Heart left ventricle (tissue), 16 donors: Measurements from ENCODE around the gene DGUOK. TPM values are rescaled to one million over a fixed set of nuclear protein-coding genes. Genes with fewer than 3 reads are reported as not detected.

ENCODE experiments used
- ATAC-seq, 4 donors: fragments of 200-7000 bp; cut with Tn5 transposase; one replicate each; pipeline ENCODE4 v1.9.1; 2020 to 2022; ENCODE audit warnings: moderate library complexity in 4 of 4, mild to moderate bottlenecking in 3 of 4, moderate number of reproducible peaks in 1 of 4
- DNase-seq, 5 donors: peaks; one replicate each; pipeline ENCODE4 v3.0.0-alpha.2; 2020
- H3K27ac ChIP-seq, 12 donors: fragments of 200-600 bp; sonication (generic) in 4 of 12; one replicate each; pipeline versions ENCODE4 v1.5.0 to v1.8.0; 2016 to 2022; ENCODE audit warnings: mild to moderate bottlenecking in 2 of 12
- H3K27me3 ChIP-seq, 9 donors: fragments of 200-600 bp; sonication (generic) in 2 of 9; one replicate each; pipeline versions ENCODE4 v1.5.1 to v1.8.0; 2016 to 2022; ENCODE audit warnings: mild to moderate bottlenecking in 3 of 9
- H3K36me3 ChIP-seq, 9 donors: fragments of 200-600 bp; sonication (generic) in 2 of 9; one replicate each; pipeline versions ENCODE4 v1.5.0 to v1.8.0; 2018 to 2022; ENCODE audit warnings: mild to moderate bottlenecking in 2 of 9
- H3K4me1 ChIP-seq, 12 donors: fragments of 200-600 bp; sonication (generic) in 4 of 12; one replicate each; pipeline versions ENCODE4 v1.5.0 to v1.8.0; 2016 to 2022; ENCODE audit warnings: mild to moderate bottlenecking in 3 of 12
- H3K4me3 ChIP-seq, 12 donors: fragments of 200-600 bp; sonication (generic) in 4 of 12; one replicate each; pipeline versions ENCODE4 v1.5.0 to v1.8.0; 2017 to 2022; ENCODE audit warnings: mild to moderate bottlenecking in 9 of 12, moderate library complexity in 4 of 12
- H3K9me3 ChIP-seq, 12 donors: fragments of 200-600 bp; sonication (generic) in 4 of 12; one replicate each; pipeline versions ENCODE4 v1.5.0 to v1.8.0; 2016 to 2022; ENCODE audit warnings: mild to moderate bottlenecking in 1 of 12
- POLR2A ChIP-seq, 2 donors: fragments of 450-650 bp; IDR thresholded peaks; one replicate each; pipeline ENCODE4 v1.6.1; 2017; ENCODE audit warnings: antibody characterized with exemption in 2 of 2, mild to moderate bottlenecking in 2 of 2, moderate library complexity in 2 of 2
- WGBS, 4 donors: extraction: QIAGEN DNeasy Blood & Tissue Kit in 2 of 4; methylation state at CpG; one replicate each; pipeline versions ENCODE4 v1.1.5 to v1.1.7; 2013 to 2018; 5-methylcytosine and 5-hydroxymethylcytosine counted together
- intact Hi-C, 10 donors: fragments of 100-400 bp; cut with DNase I; formaldehyde crosslinking; loops; one replicate each; pipeline versions ENCODE4 v1.11.1 to v1.14.2; 2022
- polyA plus RNA-seq, 2 donors: library from polyadenylated mRNA; stranded (reverse); fragments of 200-250 nt; gene quantifications; one replicate each; pipeline ENCODE4 v1.2.3, GENCODE V29; 2013
- total RNA-seq, 9 donors: library from RNA; depleted of rRNA in 2 of 9; stranded (reverse); fragments of >200 nt in 2 of 9; fragmentation: NEBNext Ultra II Directional in 3 of 9; extraction: Animal tissue kit (Norgen Biotek cat#: 25700) in 3 of 9; gene quantifications; one replicate each; pipeline versions ENCODE4 v1.1.0 to v1.2.4, GENCODE V29; 2016 to 2023
- TF ChIP-seq, protein P1 (sequence below), 12 donors: fragments of 200-600 bp; sonication (generic) in 4 of 12; IDR thresholded peaks; one replicate each; pipeline versions ENCODE4 v1.5.0 to v1.8.0; 2018 to 2022; ENCODE audit warnings: antibody characterized with exemption in 12 of 12, mild to moderate bottlenecking in 5 of 12
- donor health status: ischemic (EF 13 %, LVEDD 7.1; RV severe dilation, severe dysfunction).
- donor health status: healthy with polysubstance abuse.
- donor health status: DM: no; HTN: yes; CAD: no.
- donor health status: DM: no; HTN: no; CAD: no.
- donor health status: ischemic (EF 25% LVEDD 6.9; RV normal size, moderate dysfunction).
- donor health status: ischemic (EF 25% LVEDD 5.7; RV mildly dilated, moderate dysfunction).
- donor health status: healthy.
- donor health status: DM: yes; HTN: yes; CAD: no.
- donor health status: ischemic (EF 35%, LVEDD 5.7; RV mildly dilated, moderate dysfunction).
- donor health status: nonischemic (EF 11% LVEDD 7.7; RV severe dilation, severe dysfunction).
- donor health status: DM: yes; HTN: yes; CAD: no.
- donor health status: PGD.
- donor health status: ischemic (EF 29% LVEDD 5.4; RV normal size, mild dysfunction).
- donor health status: nonischemic (EF 23%, LVEDD 6.1; RV moderate dilation, normal function).

Gene DGUOK
- total and polyA plus RNA-seq, 11 donors = 22.6 to 49.2 (median 26.1) TPM

GRCh38 chr2:73976803-73977202 is 50.1 kb downstream of the DGUOK start:
- Histone ChIP-seq H3K4me3 (no peak overlapping the region), H3K27me3 (no peaks in the 10 kb centered on the region), H3K27ac (no peak overlapping the region), H3K36me3 (no peaks in the 10 kb centered on the region), H3K4me1 (peaks cover 2 to 62% (median 18%) of the 10 kb centered on the region in 12 donors), H3K9me3 (no peaks in the 10 kb centered on the region)
- no peak for DNase-seq
- intact Hi-C loops = no loop called here
- TF ChIP-seq, protein P1, sequence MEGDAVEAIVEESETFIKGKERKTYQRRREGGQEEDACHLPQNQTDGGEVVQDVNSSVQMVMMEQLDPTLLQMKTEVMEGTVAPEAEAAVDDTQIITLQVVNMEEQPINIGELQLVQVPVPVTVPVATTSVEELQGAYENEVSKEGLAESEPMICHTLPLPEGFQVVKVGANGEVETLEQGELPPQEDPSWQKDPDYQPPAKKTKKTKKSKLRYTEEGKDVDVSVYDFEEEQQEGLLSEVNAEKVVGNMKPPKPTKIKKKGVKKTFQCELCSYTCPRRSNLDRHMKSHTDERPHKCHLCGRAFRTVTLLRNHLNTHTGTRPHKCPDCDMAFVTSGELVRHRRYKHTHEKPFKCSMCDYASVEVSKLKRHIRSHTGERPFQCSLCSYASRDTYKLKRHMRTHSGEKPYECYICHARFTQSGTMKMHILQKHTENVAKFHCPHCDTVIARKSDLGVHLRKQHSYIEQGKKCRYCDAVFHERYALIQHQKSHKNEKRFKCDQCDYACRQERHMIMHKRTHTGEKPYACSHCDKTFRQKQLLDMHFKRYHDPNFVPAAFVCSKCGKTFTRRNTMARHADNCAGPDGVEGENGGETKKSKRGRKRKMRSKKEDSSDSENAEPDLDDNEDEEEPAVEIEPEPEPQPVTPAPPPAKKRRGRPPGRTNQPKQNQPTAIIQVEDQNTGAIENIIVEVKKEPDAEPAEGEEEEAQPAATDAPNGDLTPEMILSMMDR (IDR thresholded peaks at IDR 0.05) = no peak
- no peak for TF ChIP-seq POLR2A (IDR thresholded peaks at IDR 0.05)
- WGBS, 4 donors = 96 to 100% (median 97%) methylated on average over 1 of the region's 1 CpG
- ATAC-seq = no peak

DNA sequence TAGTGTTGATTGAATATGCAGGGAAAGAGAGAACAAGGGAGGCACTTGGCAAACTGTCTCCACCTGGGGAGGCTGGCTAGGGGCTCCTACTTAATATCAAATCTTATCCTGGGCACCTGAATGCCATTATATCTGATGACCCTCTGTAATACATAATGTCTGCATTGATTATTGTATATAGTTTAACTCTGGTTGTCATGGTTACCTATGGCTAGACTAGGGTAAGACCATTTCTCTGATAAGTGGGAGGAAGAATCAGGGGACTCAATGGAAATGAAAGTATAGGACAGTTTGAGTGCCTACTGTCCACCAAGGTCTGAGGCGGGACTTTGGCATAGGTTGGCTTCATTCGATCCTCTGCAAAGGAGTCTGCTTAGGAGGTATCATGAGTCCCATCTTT is 50.8 kb downstream of the DGUOK start:
- H3K4me3 ChIP-seq = no peak overlapping the region
- no peak for ATAC-seq
- DNase-seq = no peak
- WGBS, 4 donors = 94 to 98% (median 96%) methylated on average over 2 of the region's 2 CpGs
- no peaks in the 10 kb centered on the region for H3K27me3 ChIP-seq
- intact Hi-C loops = no loop called here
- H3K4me1 ChIP-seq = peaks cover 2 to 62% (median 24%) of the 10 kb centered on the region in 12 donors
- H3K9me3 ChIP-seq = no peaks in the 10 kb centered on the region
- no peak overlapping the region for H3K27ac ChIP-seq
- no peaks in the 10 kb centered on the region for H3K36me3 ChIP-seq
- TF ChIP-seq, protein P1 (IDR thresholded peaks at IDR 0.05) = no peak
- no peak for TF ChIP-seq POLR2A (IDR thresholded peaks at IDR 0.05)

GRCh38 chr2:73979021-73979420 is 52.3 kb downstream of the DGUOK start:
- H3K9me3 ChIP-seq = no peaks in the 10 kb centered on the region
- no peak for DNase-seq
- H3K4me1 ChIP-seq = peaks cover 2 to 70% (median 31%) of the 10 kb centered on the region in 12 donors
- peak overlapping the region in 1 of 12 donors; percentile 3 for H3K4me3 ChIP-seq
- WGBS, 4 donors = 50 to 55% (median 52%) methylated on average over 5 of the region's 5 CpGs
- H3K27ac ChIP-seq = peak overlapping the region in 1 of 12 donors; percentile 73
- no peak for TF ChIP-seq POLR2A (IDR thresholded peaks at IDR 0.05)
- TF ChIP-seq, protein P1 (IDR thresholded peaks at IDR 0.05) = no peak
- ATAC-seq = peak in 1 of 4 donors; percentile 55
- H3K36me3 ChIP-seq = no peaks in the 10 kb centered on the region
- intact Hi-C loops = no loop called here
- H3K27me3 ChIP-seq = no peaks in the 10 kb centered on the region

DNA sequence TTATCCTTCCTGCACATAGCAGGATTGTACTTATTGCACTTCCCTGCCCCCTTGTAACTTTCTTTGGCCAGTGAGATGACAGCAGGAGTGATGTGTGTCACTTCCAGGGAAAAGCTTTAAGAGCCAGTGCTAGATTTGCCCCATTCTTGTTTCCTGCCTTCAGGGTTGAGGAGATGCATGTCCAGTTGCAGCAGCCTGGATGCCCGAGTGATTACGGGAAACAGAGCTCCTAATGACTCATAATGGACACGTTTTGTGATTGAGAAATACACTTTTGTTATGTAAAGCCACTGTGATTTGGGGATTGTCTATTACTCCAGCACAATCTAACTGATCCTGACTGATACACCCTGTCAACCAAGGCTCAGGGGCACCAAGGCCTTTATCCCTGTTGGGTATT is 53.0 kb downstream of the DGUOK start:
- peak overlapping the region in 1 of 12 donors; percentile 3 for H3K4me3 ChIP-seq
- H3K4me1 ChIP-seq = peaks cover 2 to 73% (median 34%) of the 10 kb centered on the region in 12 donors
- no peak for TF ChIP-seq POLR2A (IDR thresholded peaks at IDR 0.05)
- TF ChIP-seq, protein P1 (IDR thresholded peaks at IDR 0.05) = no peak
- H3K36me3 ChIP-seq = no peaks in the 10 kb centered on the region
- WGBS, 4 donors = 25 to 74% (median 57%) methylated on average over 3 of the region's 3 CpGs
- no peaks in the 10 kb centered on the region for H3K27me3 ChIP-seq
- intact Hi-C loops = loop anchor here in 7 of 10 donors (5.0 to 10.0 kb wide), 5 partner anchors 47 to 155 kb away; partner anchors contain the start of genes DGUOK (in 5 of the 7) and STAMBP (in 4 of the 7)
- peak overlapping the region in 1 of 12 donors; percentile 73 for H3K27ac ChIP-seq
- no peaks in the 10 kb centered on the region for H3K9me3 ChIP-seq
- no peak for ATAC-seq
- no peak for DNase-seq
